GM12878 (cell line): ENCODE measurements around the gene ALX4. TPM values are rescaled to one million over a fixed set of nuclear protein-coding genes. Genes with fewer than 3 reads are reported as not detected.

Experiments used
- ATAC-seq: fragments of 200-7000 bp; cut with Tn5 transposase; 3 replicates; pipeline ENCODE4 v1.9.1; 2020; ENCODE audit warnings: mild to moderate bottlenecking, moderate library complexity
- BruUV-seq: library from RNA; stranded (reverse); fragments of 400-500 nt; replicated peaks from 2 replicates; lab custom pipeline; 2021; lab: Mats Ljungman, UMichigan
- CTCF ChIA-PET: fragments of 300-600 bp; sonication (Branson Sonifier 250); formaldehyde crosslinking; extraction: SDS; loops from one replicate; lab custom pipeline; 2021; ENCODE audit warnings: inconsistent platforms; lab: Yijun Ruan, JAX
- POLR2A ChIA-PET: fragments of 350-600 bp; formaldehyde crosslinking; extraction: SDS; loops from one replicate; lab custom pipeline; 2021; ENCODE audit warnings: inconsistent platforms; lab: Charles Lee
- RAD21 ChIA-PET: fragments of 300-600 bp; sonication (Branson Sonifier 250); formaldehyde crosslinking; loops from one replicate; lab custom pipeline; 2023; ENCODE audit warnings: antibody characterized with exemption; ENCODE audit not compliant: unreplicated experiment; lab: Charles Lee
- SMC1A ChIA-PET: fragments of 300-600 bp; sonication (Branson Sonifier 250); formaldehyde crosslinking; loops from one replicate; lab custom pipeline; 2023; ENCODE audit not compliant: unreplicated experiment, uncharacterized antibody; lab: Charles Lee
- DNase-seq: peaks from one replicate; pipeline ENCODE4 v3.0.0-alpha.2; 2011; ENCODE audit warnings: low read depth, low spot score
- FAIRE-seq: peaks from 3 replicates; lab custom pipeline; 2011; peaks lifted over from hg19 to GRCh38; lab: Jason Lieb, UNC
- H2AFZ ChIP-seq: 2 replicates; pipeline ENCODE4 v1.6.0; 2011; ENCODE audit warnings: low read depth, low read length, control low read depth; ENCODE audit not compliant: control insufficient read depth
- H3K27ac ChIP-seq: 2 replicates; pipeline ENCODE4 v1.5.1; 2011; ENCODE audit warnings: control low read depth; ENCODE audit not compliant: control insufficient read depth, insufficient read depth
- H3K27me3 ChIP-seq, 2 experiments: replicated peaks in 1 of 2; 2 replicates each; pipeline versions ENCODE4 v1.6.0 to v1.6.1; 2011; ENCODE audit warnings: low read length in 1 of 2; ENCODE audit not compliant: control insufficient read depth in 2 of 2, insufficient read depth in 2 of 2
- H3K36me3 ChIP-seq, 2 experiments: 2 replicates each; pipeline ENCODE4 v1.5.1; 2011; ENCODE audit warnings: low read length in 1 of 2; ENCODE audit not compliant: control insufficient read depth in 2 of 2, insufficient read depth in 2 of 2
- H3K4me1 ChIP-seq: 2 replicates; pipeline ENCODE4 v1.6.1; 2011; ENCODE audit warnings: mild to moderate bottlenecking, low read length, moderate library complexity, mixed read lengths; ENCODE audit not compliant: control insufficient read depth, insufficient read depth
- H3K4me2 ChIP-seq: 2 replicates; pipeline ENCODE4 v1.6.0; 2011; ENCODE audit warnings: control low read depth; ENCODE audit not compliant: control insufficient read depth, insufficient read depth
- H3K4me3 ChIP-seq: fragments of 200-600 bp; sonication (generic); 2 replicates; pipeline ENCODE4 v1.5.1; 2016
- H3K79me2 ChIP-seq: 2 replicates; pipeline ENCODE4 v1.6.0; 2011; ENCODE audit warnings: low read length; ENCODE audit not compliant: control insufficient read depth, insufficient read depth
- H3K9ac ChIP-seq: 2 replicates; pipeline ENCODE4 v1.8.0; 2011; ENCODE audit warnings: low read length, control low read depth, mixed read lengths; ENCODE audit not compliant: control insufficient read depth, insufficient read depth
- H3K9me3 ChIP-seq: replicated peaks from 3 replicates; pipeline ENCODE4 v1.5.1; 2011; ENCODE audit warnings: mild to moderate bottlenecking, low read length; ENCODE audit not compliant: control insufficient read depth, insufficient read depth
- H4K20me1 ChIP-seq: 2 replicates; pipeline ENCODE4 v1.6.0; 2011; ENCODE audit not compliant: control insufficient read depth, insufficient read depth
- ATF7 ChIP-seq: fragments of 450-650 bp; IDR thresholded peaks from 2 replicates; pipeline ENCODE4 v1.6.1; 2016; ENCODE audit warnings: low read depth, mild to moderate bottlenecking
- EGR1 ChIP-seq, 2 experiments: IDR thresholded peaks; 1 replicate in 1 of 2; 2 replicates in 1 of 2; pipeline ENCODE4 v1.6.1; 2011 to 2012; ENCODE audit warnings: low read depth in 2 of 2, low read length in 2 of 2, borderline replicate concordance in 1 of 2, mild to moderate bottlenecking in 1 of 2, moderate library complexity in 1 of 2
- ESRRA ChIP-seq: IDR thresholded peaks from 2 replicates; pipeline ENCODE4 v1.6.1; 2012; ENCODE audit warnings: mild to moderate bottlenecking, low read length, improper control_type of control experiment
- HDAC2 ChIP-seq: fragments of 200-600 bp; sonication (generic); IDR thresholded peaks from 2 replicates; pipeline ENCODE4 v1.6.1; 2017
- IKZF1 ChIP-seq: fragments of 450-650 bp; conservative IDR thresholded peaks from 2 replicates; pipeline ENCODE4 v1.6.1; 2017; ENCODE audit warnings: antibody characterized with exemption, mild to moderate bottlenecking
- MYB ChIP-seq: fragments of 150-350 bp; IDR thresholded peaks from 2 replicates; pipeline ENCODE4 v1.6.1; 2014; ENCODE audit warnings: mild to moderate bottlenecking, low read depth, low read length, borderline replicate concordance
- NR2C2 ChIP-seq: IDR thresholded peaks from 2 replicates; pipeline ENCODE4 v1.6.1; 2011; ENCODE audit warnings: borderline replicate concordance, low read depth; ENCODE audit not compliant: control insufficient read depth, insufficient read length
- PAX5 ChIP-seq: IDR thresholded peaks from 2 replicates; pipeline ENCODE4 v1.6.1; 2011; ENCODE audit warnings: low read depth, low read length, borderline replicate concordance
- RAD21 ChIP-seq: IDR thresholded peaks from 2 replicates; pipeline ENCODE4 v1.6.1; 2011; ENCODE audit warnings: mild to moderate bottlenecking, low read depth, low read length, moderate library complexity; ENCODE audit not compliant: insufficient read depth
- RB1 ChIP-seq: fragments of 450-650 bp; formaldehyde crosslinking; IDR thresholded peaks from 2 replicates; pipeline ENCODE4 v1.6.1; 2017; ENCODE audit warnings: mild to moderate bottlenecking, borderline replicate concordance
- TARDBP ChIP-seq: IDR thresholded peaks from 2 replicates; pipeline ENCODE4 v1.6.1; 2016; ENCODE audit warnings: borderline replicate concordance
- TBL1XR1 ChIP-seq: IDR thresholded peaks from 2 replicates; pipeline ENCODE4 v1.6.1; 2012; ENCODE audit warnings: low read depth, low read length, improper control_type of control experiment
- ZNF207 ChIP-seq: fragments of 450-650 bp; IDR thresholded peaks from 2 replicates; pipeline ENCODE4 v1.6.1; 2014; ENCODE audit warnings: antibody characterized with exemption, mild to moderate bottlenecking, borderline replicate concordance
- ZNF622 ChIP-seq: fragments of 450-650 bp; IDR thresholded peaks from 2 replicates; pipeline ENCODE4 v1.6.1; 2017; ENCODE audit warnings: mild to moderate bottlenecking, inconsistent platforms
- WGBS: methylation state at CpG from one replicate; pipeline ENCODE4 v1.1.6; 2016; ENCODE audit warnings: low lambda C conversion rate; ENCODE audit not compliant: insufficient replicate concordance, insufficient coverage; ENCODE audit errors: missing lambda C conversion rate; 5-methylcytosine and 5-hydroxymethylcytosine counted together
- in situ Hi-C: fragments of 300-500 bp; cut with MboI; formaldehyde crosslinking; loops from 9 replicates; pipeline ENCODE4 v1.14.3; 2018; ENCODE audit warnings: mixed read lengths
- intact Hi-C: fragments of 100-400 bp; cut with micrococcal nuclease; formaldehyde crosslinking; loops from one replicate; pipeline ENCODE4 v1.14.2; 2022; ENCODE audit not compliant: unreplicated experiment
- polyA plus RNA-seq, 11 experiments: library from polyadenylated mRNA; depleted of rRNA in 4 of 11; unstranded in 6 of 11; stranded (reverse) in 5 of 11; fragments of >200 nt; fragmentation: Nextera tagmentation in 4 of 11; fragmentation: Illumina TruSeq in 1 of 11; extraction: Ambion mirVana in 4 of 11; extraction: Trizol in 1 of 11; gene quantifications; 1 replicate in 1 of 11; 2 replicates in 10 of 11; pipeline versions ENCODE4 v1.2.1 to v1.2.3, GENCODE V29; 2011 to 2016; ENCODE audit warnings: inconsistent platforms in 2 of 11, missing spikeins in 2 of 11, low read depth in 1 of 11
- total RNA-seq, 4 experiments: library from RNA; depleted of rRNA in 3 of 4; stranded (reverse); fragments of >200 nt in 3 of 4; fragmentation: Illumina TruSeq in 1 of 4; extraction: Trizol in 1 of 4; gene quantifications; 2 replicates each; pipeline versions ENCODE4 v1.2.1 to v1.2.3, GENCODE V29; 2013 to 2021
- TF ChIP-seq, protein P1 (sequence below): fragments of 450-650 bp; formaldehyde crosslinking; IDR thresholded peaks from 2 replicates; pipeline ENCODE4 v1.4.0; 2022; ENCODE audit warnings: mild to moderate bottlenecking, moderate library complexity
- TF ChIP-seq, protein P2 (sequence below): fragments of 450-650 bp; formaldehyde crosslinking; IDR thresholded peaks from 2 replicates; pipeline ENCODE4 v1.5.0; 2022; ENCODE audit warnings: mild to moderate bottlenecking, missing genetic modification characterization
- TF ChIP-seq, protein P3 (sequence below): fragments of 450-650 bp; IDR thresholded peaks from 2 replicates; pipeline ENCODE4 v1.6.1; 2014; ENCODE audit warnings: mild to moderate bottlenecking
- TF ChIP-seq, protein P4 (sequence below): IDR thresholded peaks from 2 replicates; pipeline ENCODE4 v1.6.1; 2012; ENCODE audit warnings: low read length, inconsistent platforms

Gene ALX4
- total and polyA plus RNA-seq, 10 of the 15 experiments (the other 5 are each of a cell fraction or from before 2014, with no cell fraction given), result not detected

DNA sequence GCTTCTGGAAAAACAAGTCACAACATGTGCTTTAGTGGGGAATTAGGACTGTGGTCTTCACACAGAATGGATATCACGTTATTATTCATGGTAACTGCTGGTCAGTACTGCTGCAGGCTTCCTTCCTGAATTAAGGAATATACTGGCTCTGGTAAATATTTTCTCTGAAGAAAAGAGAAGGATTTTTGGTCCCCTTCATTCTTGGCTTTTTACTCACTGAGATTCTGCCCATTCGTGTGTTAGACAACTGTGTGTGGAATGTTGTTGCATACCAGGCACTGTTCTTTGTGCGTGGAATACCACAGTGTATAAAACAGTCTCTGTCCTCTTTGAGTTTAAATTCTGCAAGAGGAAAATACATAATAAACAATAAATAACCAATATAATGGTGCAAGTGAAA, 80.3 kb downstream of the ALX4 start:
- in situ Hi-C loops, result no loop called here
- FAIRE-seq, result no peak
- H3K27me3 ChIP-seq, result no peaks in the 10 kb centered on the region
- no TSS peak for BruUV-seq
- no peak for ATAC-seq
- no peak overlapping the region for H3K9ac ChIP-seq
- intact Hi-C loops, result no loop called here
- ChIA-PET RAD21 (no interaction called here), POLR2A (no interaction called here), CTCF (no interaction called here), SMC1A (no interaction called here)
- no peak for DNase-seq
- H3K4me2 ChIP-seq, result no peak overlapping the region
- no peak overlapping the region for H3K27ac ChIP-seq
- H4K20me1 ChIP-seq, result no peaks in the 10 kb centered on the region
- H3K4me3 ChIP-seq, result no peak overlapping the region
- no peaks in the 10 kb centered on the region for H3K4me1 ChIP-seq
- no peaks in the 10 kb centered on the region; a peak in 1 of 4 replicates for H3K36me3 ChIP-seq
- H3K79me2 ChIP-seq, result no peaks in the 10 kb centered on the region
- H2AFZ ChIP-seq, result no peak overlapping the region
- WGBS, result 64% methylated on average over 3 of the region's 3 CpGs
- no peaks in the 10 kb centered on the region for H3K9me3 ChIP-seq
- no peak for TF ChIP-seq MYB
- no peak for TF ChIP-seq HDAC2
- TF ChIP-seq ZNF622, result no peak
- no peak for TF ChIP-seq NR2C2
- no peak for TF ChIP-seq ZNF207
- TF ChIP-seq, protein P1, sequence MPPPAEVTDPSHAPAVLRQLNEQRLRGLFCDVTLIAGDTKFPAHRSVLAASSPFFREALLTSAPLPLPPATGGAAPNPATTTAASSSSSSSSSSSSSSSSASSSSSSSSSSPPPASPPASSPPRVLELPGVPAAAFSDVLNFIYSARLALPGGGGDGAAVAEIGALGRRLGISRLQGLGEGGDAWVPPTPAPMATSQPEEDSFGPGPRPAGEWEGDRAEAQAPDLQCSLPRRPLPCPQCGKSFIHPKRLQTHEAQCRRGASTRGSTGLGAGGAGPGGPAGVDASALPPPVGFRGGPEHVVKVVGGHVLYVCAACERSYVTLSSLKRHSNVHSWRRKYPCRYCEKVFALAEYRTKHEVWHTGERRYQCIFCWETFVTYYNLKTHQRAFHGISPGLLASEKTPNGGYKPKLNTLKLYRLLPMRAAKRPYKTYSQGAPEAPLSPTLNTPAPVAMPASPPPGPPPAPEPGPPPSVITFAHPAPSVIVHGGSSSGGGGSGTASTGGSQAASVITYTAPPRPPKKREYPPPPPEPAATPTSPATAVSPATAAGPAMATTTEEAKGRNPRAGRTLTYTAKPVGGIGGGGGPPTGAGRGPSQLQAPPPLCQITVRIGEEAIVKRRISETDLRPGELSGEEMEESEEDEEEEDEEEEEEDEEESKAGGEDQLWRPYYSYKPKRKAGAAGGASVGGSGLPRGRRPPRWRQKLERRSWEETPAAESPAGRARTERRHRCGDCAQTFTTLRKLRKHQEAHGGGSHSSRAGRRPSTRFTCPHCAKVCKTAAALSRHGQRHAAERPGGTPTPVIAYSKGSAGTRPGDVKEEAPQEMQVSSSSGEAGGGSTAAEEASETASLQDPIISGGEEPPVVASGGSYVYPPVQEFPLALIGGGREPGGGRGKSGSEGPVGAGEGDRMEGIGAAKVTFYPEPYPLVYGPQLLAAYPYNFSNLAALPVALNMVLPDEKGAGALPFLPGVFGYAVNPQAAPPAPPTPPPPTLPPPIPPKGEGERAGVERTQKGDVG (CRISPR knock-in tag), result no peak
- TF ChIP-seq, protein P2, sequence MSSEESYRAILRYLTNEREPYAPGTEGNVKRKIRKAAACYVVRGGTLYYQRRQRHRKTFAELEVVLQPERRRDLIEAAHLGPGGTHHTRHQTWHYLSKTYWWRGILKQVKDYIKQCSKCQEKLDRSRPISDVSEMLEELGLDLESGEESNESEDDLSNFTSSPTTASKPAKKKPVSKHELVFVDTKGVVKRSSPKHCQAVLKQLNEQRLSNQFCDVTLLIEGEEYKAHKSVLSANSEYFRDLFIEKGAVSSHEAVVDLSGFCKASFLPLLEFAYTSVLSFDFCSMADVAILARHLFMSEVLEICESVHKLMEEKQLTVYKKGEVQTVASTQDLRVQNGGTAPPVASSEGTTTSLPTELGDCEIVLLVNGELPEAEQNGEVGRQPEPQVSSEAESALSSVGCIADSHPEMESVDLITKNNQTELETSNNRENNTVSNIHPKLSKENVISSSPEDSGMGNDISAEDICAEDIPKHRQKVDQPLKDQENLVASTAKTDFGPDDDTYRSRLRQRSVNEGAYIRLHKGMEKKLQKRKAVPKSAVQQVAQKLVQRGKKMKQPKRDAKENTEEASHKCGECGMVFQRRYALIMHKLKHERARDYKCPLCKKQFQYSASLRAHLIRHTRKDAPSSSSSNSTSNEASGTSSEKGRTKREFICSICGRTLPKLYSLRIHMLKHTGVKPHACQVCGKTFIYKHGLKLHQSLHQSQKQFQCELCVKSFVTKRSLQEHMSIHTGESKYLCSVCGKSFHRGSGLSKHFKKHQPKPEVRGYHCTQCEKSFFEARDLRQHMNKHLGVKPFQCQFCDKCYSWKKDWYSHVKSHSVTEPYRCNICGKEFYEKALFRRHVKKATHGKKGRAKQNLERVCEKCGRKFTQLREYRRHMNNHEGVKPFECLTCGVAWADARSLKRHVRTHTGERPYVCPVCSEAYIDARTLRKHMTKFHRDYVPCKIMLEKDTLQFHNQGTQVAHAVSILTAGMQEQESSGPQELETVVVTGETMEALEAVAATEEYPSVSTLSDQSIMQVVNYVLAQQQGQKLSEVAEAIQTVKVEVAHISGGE (CRISPR knock-in tag), result no peak
- TF ChIP-seq TARDBP, result no peak
- no peak for TF ChIP-seq EGR1 (IDR thresholded peaks at IDR 0.05; ENCODE audit: borderline replicate concordance in 1 of 2, low read depth in 2 of 2, low read length in 2 of 2)
- TF ChIP-seq PAX5, result no peak
- TF ChIP-seq, protein P3, sequence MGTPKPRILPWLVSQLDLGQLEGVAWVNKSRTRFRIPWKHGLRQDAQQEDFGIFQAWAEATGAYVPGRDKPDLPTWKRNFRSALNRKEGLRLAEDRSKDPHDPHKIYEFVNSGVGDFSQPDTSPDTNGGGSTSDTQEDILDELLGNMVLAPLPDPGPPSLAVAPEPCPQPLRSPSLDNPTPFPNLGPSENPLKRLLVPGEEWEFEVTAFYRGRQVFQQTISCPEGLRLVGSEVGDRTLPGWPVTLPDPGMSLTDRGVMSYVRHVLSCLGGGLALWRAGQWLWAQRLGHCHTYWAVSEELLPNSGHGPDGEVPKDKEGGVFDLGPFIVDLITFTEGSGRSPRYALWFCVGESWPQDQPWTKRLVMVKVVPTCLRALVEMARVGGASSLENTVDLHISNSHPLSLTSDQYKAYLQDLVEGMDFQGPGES, result no peak
- TF ChIP-seq RB1, result no peak
- no peak for TF ChIP-seq ESRRA
- no peak for TF ChIP-seq RAD21
- no peak for TF ChIP-seq IKZF1
- no peak for TF ChIP-seq ATF7
- no peak for TF ChIP-seq TBL1XR1
- TF ChIP-seq, protein P4, sequence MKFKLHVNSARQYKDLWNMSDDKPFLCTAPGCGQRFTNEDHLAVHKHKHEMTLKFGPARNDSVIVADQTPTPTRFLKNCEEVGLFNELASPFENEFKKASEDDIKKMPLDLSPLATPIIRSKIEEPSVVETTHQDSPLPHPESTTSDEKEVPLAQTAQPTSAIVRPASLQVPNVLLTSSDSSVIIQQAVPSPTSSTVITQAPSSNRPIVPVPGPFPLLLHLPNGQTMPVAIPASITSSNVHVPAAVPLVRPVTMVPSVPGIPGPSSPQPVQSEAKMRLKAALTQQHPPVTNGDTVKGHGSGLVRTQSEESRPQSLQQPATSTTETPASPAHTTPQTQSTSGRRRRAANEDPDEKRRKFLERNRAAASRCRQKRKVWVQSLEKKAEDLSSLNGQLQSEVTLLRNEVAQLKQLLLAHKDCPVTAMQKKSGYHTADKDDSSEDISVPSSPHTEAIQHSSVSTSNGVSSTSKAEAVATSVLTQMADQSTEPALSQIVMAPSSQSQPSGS, result no peak
